IPS DF 4.7 (cell line): ENCODE measurements around the gene COPS2.
"Not testable (repeated sequence)": the region's sequence is repeated elsewhere in the genome, so short reads cannot be mapped to it uniquely, and the experiment has no call there.

ENCODE experiments used
- DNase-seq: peaks from one replicate; pipeline ENCODE4 v3.0.0-alpha.2; 2013; ENCODE audit warnings: low spot score; ENCODE audit errors: extremely low read depth

Gene COPS2

GRCh38 chr15:49155110-49155833 is at the start of gene COPS2:
TSS of gene COPS2 (minus strand) at chr15:49155599. CDS start at chr15:49155578, 21 bp downstream.
- peak; percentile 96 for DNase-seq

DNA sequence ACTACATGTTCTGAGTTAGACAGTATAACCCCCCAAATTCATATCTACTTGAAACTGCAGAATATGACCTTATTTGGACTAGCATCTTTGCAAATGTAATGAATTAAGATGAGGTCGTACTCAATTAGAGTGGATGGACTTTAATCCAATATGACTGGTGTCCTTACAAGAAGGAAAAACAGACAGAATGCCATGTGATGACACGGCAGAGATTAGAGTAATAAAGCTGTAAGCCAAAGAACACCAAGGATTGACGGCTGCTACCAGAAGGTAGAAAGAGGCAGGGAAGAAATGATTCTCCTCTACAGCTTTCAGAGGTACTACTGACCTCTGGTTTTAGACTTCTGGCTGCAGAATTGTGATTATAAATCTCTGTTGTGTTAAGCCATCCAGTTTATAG is 44.9 kb upstream of the COPS2 start:
- no peak for DNase-seq

DNA sequence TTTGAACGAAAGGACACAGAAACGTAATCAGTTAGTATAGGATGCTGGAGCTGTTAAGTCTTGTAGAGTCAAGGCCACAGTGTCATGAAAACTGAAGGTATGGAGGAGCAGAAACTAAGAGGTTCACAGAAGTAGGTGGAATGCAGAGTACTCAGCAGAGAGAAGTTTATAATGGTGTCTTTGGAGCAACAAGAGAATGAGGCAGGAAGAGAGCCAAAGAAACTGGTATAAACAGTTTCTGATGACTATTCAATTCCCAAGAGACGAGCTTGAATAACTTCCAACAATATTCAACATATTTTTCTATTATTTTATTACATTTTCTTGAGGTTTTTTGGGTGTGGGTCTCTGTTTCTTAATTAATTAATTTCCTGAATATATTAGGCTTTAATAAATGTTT is 44.3 kb upstream of the COPS2 start:
- no peak for DNase-seq

DNA sequence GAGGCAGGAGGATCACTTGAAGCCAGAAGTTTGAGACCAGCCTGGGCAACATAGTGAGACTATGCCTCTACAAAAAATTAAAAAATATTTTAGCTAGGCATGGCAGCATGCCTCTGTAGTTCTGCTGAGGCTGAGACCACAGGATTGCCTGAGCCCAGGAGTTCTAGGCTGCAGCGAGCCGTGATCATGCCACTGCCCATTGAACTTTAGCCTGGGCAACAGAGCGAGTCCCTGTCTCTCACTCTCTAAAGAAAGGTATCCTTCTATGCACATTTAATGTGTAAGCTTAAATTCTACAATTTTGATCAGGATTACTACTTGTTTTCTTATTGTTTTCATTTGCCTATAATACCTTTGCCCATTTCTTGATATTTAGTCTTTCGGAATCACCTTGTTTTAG is 41.5 kb upstream of the COPS2 start:
- no peak for DNase-seq

- no peak for DNase-seq
Observed at GRCh38 chr15:49191892-49192291, 36.5 kb upstream of the COPS2 start.

- DNase-seq: no peak
Observed at GRCh38 chr15:49190586-49190985, 35.2 kb upstream of the COPS2 start.

- no peak for DNase-seq
Observed at GRCh38 chr15:49189631-49190030, 34.2 kb upstream of the COPS2 start.

- DNase-seq: no peak
Observed at GRCh38 chr15:49188933-49189332, 33.5 kb upstream of the COPS2 start.

DNA sequence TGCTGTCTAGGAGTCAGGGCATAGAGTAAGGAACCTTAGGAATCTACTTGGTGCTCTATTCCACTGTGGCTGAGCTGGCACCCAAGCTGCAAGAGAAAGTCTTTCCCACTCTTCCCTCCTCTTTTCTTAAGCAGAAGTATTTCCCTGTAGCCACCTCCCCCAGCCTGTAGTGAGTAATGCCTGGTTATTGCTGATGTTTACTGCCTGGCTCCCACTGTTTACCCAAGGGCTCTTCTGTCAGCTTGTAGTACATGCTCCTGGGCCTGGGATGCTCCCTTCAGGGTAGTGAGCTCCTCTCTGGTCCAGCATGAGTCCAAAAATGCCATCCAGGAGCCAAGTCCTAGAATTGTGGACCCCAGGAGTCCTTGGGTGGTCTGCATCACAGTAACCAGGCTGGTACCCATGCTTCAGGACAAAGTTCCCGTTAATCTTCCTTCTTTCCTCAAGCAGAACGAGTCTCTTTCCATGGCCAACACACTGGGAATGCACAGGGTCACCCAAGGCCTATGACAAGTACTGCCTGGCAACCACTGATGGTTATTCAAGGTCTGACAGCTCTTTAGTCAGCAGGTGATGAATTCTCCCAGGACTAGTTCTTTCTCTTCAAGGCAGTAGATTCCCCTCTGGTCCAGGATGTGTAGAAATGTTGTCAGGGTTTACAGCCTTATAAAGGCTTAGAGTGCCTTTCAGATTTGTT is 32.3 kb upstream of the COPS2 start:
- DNase-seq: no peak

DNA sequence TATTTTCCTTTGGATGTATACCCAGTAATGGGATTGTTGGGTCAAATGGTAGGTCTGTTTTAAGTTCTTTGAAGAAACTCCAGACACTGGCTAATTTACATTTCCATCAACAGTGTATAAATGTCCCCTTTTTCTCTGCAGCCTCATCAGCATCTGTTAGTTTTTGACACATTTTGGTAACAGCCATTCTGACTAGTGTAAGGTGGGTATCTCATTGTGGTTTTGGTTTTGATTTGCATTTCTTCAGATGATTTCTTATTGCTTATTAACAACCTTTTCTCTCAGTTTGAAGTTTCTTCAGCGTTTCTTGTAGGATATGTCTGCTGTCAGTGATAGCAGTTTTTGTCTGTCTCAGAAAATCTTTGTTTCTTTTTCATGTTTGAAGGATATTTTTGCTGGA is 30.1 kb upstream of the COPS2 start:
- no peak for DNase-seq

DNA sequence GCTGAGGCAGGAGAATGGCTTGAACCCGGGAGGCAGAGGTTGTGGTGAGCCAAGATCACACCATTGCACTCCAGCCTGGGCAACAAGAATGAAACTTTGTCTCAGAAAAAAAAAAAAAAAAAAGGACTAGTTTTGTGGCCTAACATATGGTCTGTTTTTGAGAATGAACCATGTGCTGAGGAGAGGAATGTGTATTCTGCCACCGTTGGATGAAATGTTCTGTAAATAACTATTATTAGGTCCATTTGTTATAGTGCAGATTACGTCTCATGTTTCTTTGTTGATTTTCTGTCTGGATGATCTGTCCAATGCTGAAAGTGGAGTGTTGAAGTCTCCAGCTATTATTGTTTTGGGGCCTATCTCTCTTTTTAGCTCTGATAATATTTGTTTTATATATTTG is 28.3 kb upstream of the COPS2 start:
- DNase-seq: not testable (repeated sequence)

DNA sequence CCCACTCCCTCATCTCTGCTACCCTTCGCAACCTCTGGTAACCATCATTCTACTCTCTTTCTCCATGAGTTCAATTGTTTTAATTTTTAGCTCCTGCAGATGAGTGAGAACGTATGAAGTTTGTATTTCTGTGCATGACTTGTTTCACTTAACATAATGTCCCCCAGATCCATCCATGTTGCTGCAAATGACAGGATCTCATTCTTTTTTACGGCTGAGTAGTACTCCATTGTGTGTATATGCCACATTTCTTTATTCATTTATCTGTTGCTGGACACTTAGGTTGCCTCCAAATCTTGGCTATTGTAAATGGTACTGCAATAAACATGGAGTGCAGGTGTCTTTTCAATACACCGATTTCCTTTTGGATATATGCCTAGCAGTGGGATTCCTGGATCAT is 26.7 kb upstream of the COPS2 start:
- DNase-seq: no peak

DNA sequence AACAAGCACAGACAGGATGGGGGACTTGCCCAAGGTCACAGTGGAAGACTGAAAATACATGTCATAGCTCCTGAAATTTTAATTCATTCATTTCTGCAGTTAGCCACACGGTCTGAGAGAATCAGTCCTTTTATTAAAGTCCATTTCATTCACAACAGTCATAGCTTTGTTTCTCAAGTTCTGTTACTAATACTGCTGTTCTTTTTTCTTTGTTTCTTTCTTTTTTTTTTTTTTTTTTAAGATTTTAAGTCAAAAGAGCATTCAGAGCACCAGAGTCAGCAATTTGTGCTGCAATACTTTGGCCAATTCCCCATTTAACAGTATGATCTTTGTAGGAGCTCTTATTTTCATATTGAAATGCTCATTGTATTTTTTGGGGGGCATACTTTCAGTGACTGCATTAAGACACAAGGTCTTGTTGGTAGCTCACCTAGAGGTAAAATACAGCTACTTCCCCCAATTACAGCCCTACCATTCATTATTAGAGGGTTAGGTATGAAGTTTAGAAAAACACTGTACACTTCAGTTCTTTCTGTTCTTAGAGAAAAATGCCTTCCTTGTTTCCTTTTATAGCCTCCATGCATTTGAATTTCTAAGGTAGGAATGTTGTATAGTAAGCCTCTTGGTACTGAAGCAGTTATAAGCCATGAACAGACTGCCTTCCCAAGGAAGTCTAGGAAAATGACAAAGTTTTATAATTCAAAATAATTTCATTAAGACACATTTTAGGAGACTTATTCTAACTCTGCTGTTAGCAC is 24.2 kb upstream of the COPS2 start:
- DNase-seq: no peak

DNA sequence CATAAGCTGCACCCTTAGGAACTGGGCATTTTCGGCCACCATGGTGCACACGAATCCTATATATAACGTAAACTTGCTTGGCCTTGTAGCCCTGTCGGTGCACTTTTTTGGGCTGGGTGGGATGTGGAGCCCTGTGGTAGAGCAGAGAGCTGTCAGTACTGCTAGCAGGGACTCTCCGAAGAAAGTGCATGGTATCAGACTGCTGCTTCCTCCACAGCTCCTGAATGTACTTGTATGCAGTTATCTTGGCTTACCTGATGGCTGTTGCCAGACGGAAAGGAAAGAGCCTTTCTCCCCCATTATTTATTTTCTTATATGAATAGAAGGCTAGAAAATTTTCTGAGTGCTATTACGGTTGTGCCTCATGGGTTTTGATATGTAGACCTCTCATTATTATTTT is 23.1 kb upstream of the COPS2 start:
- no peak for DNase-seq

- not testable (repeated sequence) for DNase-seq
Observed at GRCh38 chr15:49175582-49176397, 20.4 kb upstream of the COPS2 start.

DNA sequence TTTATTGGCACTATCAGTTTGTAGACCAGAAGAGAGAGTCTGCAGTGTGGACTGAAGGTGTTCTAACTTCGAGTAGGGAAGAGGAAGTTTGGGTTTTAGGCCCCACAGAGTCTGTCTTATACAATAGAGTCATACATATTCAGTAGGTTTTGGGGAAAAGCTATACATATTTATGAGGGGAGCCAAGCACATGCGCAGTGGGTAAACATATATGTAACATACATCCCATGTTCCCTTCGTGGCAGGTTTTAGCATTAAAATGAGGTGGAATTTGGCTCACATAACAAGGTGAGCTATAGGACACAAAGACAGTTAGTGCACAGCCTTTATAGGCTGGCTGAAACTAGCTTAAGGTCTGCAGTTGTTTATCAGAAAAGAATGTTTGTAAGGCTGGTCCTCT is 19.5 kb upstream of the COPS2 start:
- no peak for DNase-seq

GRCh38 chr15:49171790-49172189 is 16.4 kb upstream of the COPS2 start:
- DNase-seq: no peak

GRCh38 chr15:49169880-49170597 is 14.6 kb upstream of the COPS2 start, which contains the start of gene GALK2:
TSS of gene GALK2 (plus strand) at chr15:49170247. CDS start at chr15:49170323, 76 bp downstream.
- no peak for DNase-seq

- no peak for DNase-seq
Observed at GRCh38 chr15:49168016-49168415, 12.6 kb upstream of the COPS2 start.

DNA sequence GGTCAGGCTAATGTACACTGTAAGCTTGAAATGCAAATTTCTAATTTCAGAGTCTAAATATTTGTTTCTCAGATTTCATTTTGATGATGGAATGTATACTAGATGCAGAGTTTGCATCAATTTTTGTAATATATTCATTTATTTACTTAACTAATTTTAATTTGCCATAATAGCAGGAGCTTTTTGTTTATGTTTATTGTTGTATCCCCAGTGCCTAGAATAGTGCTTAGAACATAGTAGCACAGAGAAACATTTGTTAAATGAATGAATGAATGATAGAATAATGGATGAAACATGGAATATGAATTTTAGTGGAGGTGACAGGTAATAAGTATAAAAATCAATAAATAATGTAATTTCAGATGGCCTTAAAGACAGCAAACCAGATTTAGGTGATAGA is 9.5 kb upstream of the COPS2 start:
- no peak for DNase-seq

DNA sequence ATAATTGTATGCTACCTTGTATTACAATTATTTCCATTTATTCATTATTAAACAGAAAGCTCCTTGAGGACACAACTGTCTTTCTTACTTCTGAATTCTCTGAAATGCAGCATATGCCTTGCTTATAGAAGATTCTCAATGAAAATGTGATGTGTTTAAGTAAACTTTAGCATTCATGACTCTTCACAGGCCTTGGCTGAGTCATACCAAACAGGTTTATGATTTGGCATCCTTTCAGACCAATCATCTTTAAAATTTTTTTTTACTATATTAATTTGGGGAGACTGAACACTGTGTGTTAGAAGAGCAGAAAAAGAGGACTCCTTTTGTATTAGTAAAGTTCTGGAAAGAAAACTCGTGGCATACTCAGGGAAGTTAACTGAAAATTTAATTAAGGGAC is 8.3 kb upstream of the COPS2 start:
- no peak for DNase-seq
